IMR-90 (cell line): ENCODE data around the gene PPP1R12C. TPM values are rescaled to one million over a fixed set of nuclear protein-coding genes. Genes with fewer than 3 reads are reported as not detected.

Source experiments
- ATAC-seq: fragments of 200-7000 bp; cut with Tn5 transposase; 2 replicates; pipeline ENCODE4 v1.9.1; 2020; ENCODE audit warnings: low read depth, mild to moderate bottlenecking, moderate library complexity
- BruUV-seq: library from RNA; stranded (reverse); fragments of 400-500 nt; replicated peaks from 2 replicates; lab custom pipeline; 2021; lab: Mats Ljungman, UMichigan
- CTCF ChIA-PET: fragments of 300-600 bp; formaldehyde crosslinking; extraction: SDS; loops from one replicate; lab custom pipeline; 2021; ENCODE audit warnings: antibody characterized with exemption; lab: Yijun Ruan, JAX
- POLR2A ChIA-PET: fragments of 300-600 bp; sonication (Branson Sonifier 250); formaldehyde crosslinking; loops from one replicate; lab custom pipeline; 2022; ENCODE audit warnings: antibody characterized with exemption; ENCODE audit not compliant: unreplicated experiment; lab: Charles Lee
- DNase-seq: peaks from one replicate; pipeline ENCODE4 v3.0.0; 2013
- H2AFZ ChIP-seq: replicated peaks from 2 replicates; pipeline ENCODE3; 2013; ENCODE audit warnings: low read length, mild to moderate bottlenecking; ENCODE audit not compliant: poor library complexity
- H2AK5ac ChIP-seq: 2 replicates; pipeline ENCODE4 v1.6.1; 2013; ENCODE audit warnings: low read depth, low read length, inconsistent platforms
- H2AK9ac ChIP-seq: replicated peaks from 2 replicates; pipeline ENCODE3; 2013; ENCODE audit warnings: mild to moderate bottlenecking, low read depth, low read length, moderate library complexity; ENCODE audit not compliant: poor library complexity
- H2BK120ac ChIP-seq: 2 replicates; pipeline ENCODE4 v1.6.1; 2013; ENCODE audit warnings: low read depth, low read length, inconsistent platforms
- H2BK15ac ChIP-seq: 3 replicates; pipeline ENCODE4 v1.6.1; 2013; ENCODE audit warnings: low read depth, low read length, inconsistent platforms
- H2BK20ac ChIP-seq: 2 replicates; pipeline ENCODE4 v1.6.1; 2013; ENCODE audit warnings: low read depth, mild to moderate bottlenecking, inconsistent platforms, low read length, moderate library complexity
- H2BK5ac ChIP-seq: 2 replicates; pipeline ENCODE4 v1.6.1; 2013; ENCODE audit warnings: mild to moderate bottlenecking, low read depth, low read length, inconsistent platforms; ENCODE audit not compliant: poor library complexity, severe bottlenecking
- H3K14ac ChIP-seq: replicated peaks from 2 replicates; pipeline ENCODE4 v1.6.1; 2013; ENCODE audit warnings: low read depth, low read length, inconsistent platforms
- H3K18ac ChIP-seq: 2 replicates; pipeline ENCODE4 v1.6.1; 2013; ENCODE audit warnings: low read depth, low read length, control low read depth
- H3K23ac ChIP-seq: 2 replicates; pipeline ENCODE4 v1.6.1; 2013; ENCODE audit warnings: low read depth, low read length, inconsistent platforms
- H3K27ac ChIP-seq: 2 replicates; pipeline ENCODE4 v1.5.1; 2013; ENCODE audit warnings: mild to moderate bottlenecking, control low read depth, low read length; ENCODE audit not compliant: insufficient read depth
- H3K27me3 ChIP-seq: 2 replicates; pipeline ENCODE4 v1.6.1; 2013; ENCODE audit warnings: low read length; ENCODE audit not compliant: control insufficient read depth, insufficient read depth
- H3K36me3 ChIP-seq: 2 replicates; pipeline ENCODE4 v1.6.1; 2013; ENCODE audit warnings: low read length, mixed read lengths; ENCODE audit not compliant: control insufficient read depth, insufficient read depth
- H3K4ac ChIP-seq: 2 replicates; pipeline ENCODE4 v1.6.1; 2013; ENCODE audit warnings: low read depth, low read length, inconsistent platforms
- H3K4me1 ChIP-seq: 2 replicates; pipeline ENCODE4 v1.6.1; 2013; ENCODE audit warnings: low read length, mixed read lengths; ENCODE audit not compliant: control insufficient read depth, insufficient read depth
- H3K4me2 ChIP-seq: 2 replicates; pipeline ENCODE4 v1.6.1; 2013; ENCODE audit warnings: low read depth, mild to moderate bottlenecking, control low read depth, low read length, moderate library complexity
- H3K4me3 ChIP-seq: 2 replicates; pipeline ENCODE4 v1.5.1; 2013; ENCODE audit warnings: low read depth, mild to moderate bottlenecking, control low read depth, low read length, moderate library complexity; ENCODE audit not compliant: insufficient read depth
- H3K56ac ChIP-seq: 2 replicates; pipeline ENCODE4 v1.6.1; 2013; ENCODE audit warnings: low read length, inconsistent platforms; ENCODE audit not compliant: insufficient read depth; ENCODE audit errors: extremely low read depth
- H3K79me1 ChIP-seq, 2 experiments: 2 replicates each; pipeline ENCODE4 v1.6.1; 2013; ENCODE audit warnings: low read length in 2 of 2, inconsistent platforms in 1 of 2, low read depth in 1 of 2
- H3K9ac ChIP-seq: 2 replicates; pipeline ENCODE4 v1.6.1; 2013; ENCODE audit warnings: low read depth, low read length, control low read depth
- H3K9me1 ChIP-seq: 2 replicates; pipeline ENCODE4 v1.6.1; 2013; ENCODE audit warnings: low read length, inconsistent platforms; ENCODE audit not compliant: insufficient read depth
- H3K9me3 ChIP-seq: 2 replicates; pipeline ENCODE4 v1.6.1; 2013; ENCODE audit warnings: low read length; ENCODE audit not compliant: control insufficient read depth, insufficient read depth
- H4K20me1 ChIP-seq: 2 replicates; pipeline ENCODE4 v1.6.1; 2013; ENCODE audit warnings: low read length, inconsistent platforms; ENCODE audit not compliant: insufficient read depth
- H4K5ac ChIP-seq: 2 replicates; pipeline ENCODE4 v1.6.1; 2013; ENCODE audit warnings: mild to moderate bottlenecking, low read depth, low read length, control low read depth
- H4K8ac ChIP-seq, 2 experiments: 2 replicates each; pipeline ENCODE4 v1.6.1; 2013; ENCODE audit warnings: low read depth in 2 of 2, low read length in 2 of 2, control low read depth in 1 of 2, inconsistent platforms in 1 of 2
- H4K91ac ChIP-seq: 2 replicates; pipeline ENCODE4 v1.6.1; 2013; ENCODE audit warnings: low read depth, low read length, inconsistent platforms; ENCODE audit not compliant: insufficient read depth
- CEBPB ChIP-seq: IDR thresholded peaks from 2 replicates; pipeline ENCODE4 v1.6.1; 2012; ENCODE audit warnings: low read depth, low read length, improper control_type of control experiment
- FOS ChIP-seq: fragments of 150-350 bp; IDR thresholded peaks from 2 replicates; pipeline ENCODE4 v1.6.1; 2016; ENCODE audit warnings: low read depth, low read length
- MAFK ChIP-seq: IDR thresholded peaks from 2 replicates; pipeline ENCODE4 v1.6.1; 2012; ENCODE audit warnings: low read depth, low read length, improper control_type of control experiment
- MAZ ChIP-seq: IDR thresholded peaks from 2 replicates; pipeline ENCODE4 v1.6.1; 2012; ENCODE audit warnings: low read depth, mild to moderate bottlenecking, low read length, improper control_type of control experiment, moderate library complexity, borderline replicate concordance
- MXI1 ChIP-seq: IDR thresholded peaks from 2 replicates; pipeline ENCODE4 v1.6.1; 2012; ENCODE audit warnings: low read depth, mild to moderate bottlenecking, low read length, moderate library complexity, borderline replicate concordance
- NFE2L2 ChIP-seq: fragments of 150-350 bp; IDR thresholded peaks from 2 replicates; pipeline ENCODE4 v1.6.1; 2016; ENCODE audit warnings: low read depth, mild to moderate bottlenecking, low read length
- POLR2A ChIP-seq: IDR thresholded peaks from 2 replicates; pipeline ENCODE4 v1.6.1; 2012; ENCODE audit warnings: mild to moderate bottlenecking, low read depth, low read length
- RAD21 ChIP-seq: IDR thresholded peaks from 2 replicates; pipeline ENCODE4 v1.6.1; 2012; ENCODE audit warnings: low read length, improper control_type of control experiment
- RCOR1 ChIP-seq: IDR thresholded peaks from 2 replicates; pipeline ENCODE4 v1.6.1; 2012; ENCODE audit warnings: mild to moderate bottlenecking, low read length, improper control_type of control experiment; ENCODE audit not compliant: insufficient replicate concordance
- RFX5 ChIP-seq: IDR thresholded peaks from 2 replicates; pipeline ENCODE4 v1.8.0; 2012; ENCODE audit warnings: low read depth, mild to moderate bottlenecking, low read length, moderate library complexity
- WGBS, 2 experiments: methylation state at CpG; one replicate each; pipeline versions ENCODE4 v1.1.5 to v1.1.7; 2013; ENCODE audit warnings: missing lambda C conversion rate in 2 of 2; ENCODE audit not compliant: insufficient read length in 1 of 2; ENCODE audit errors: extremely low coverage in 2 of 2; 5-methylcytosine and 5-hydroxymethylcytosine counted together
- dilution Hi-C: fragments of 300-500 bp; cut with HindIII; formaldehyde crosslinking; loops from one replicate; pipeline ENCODE4 v1.14.3; 2018; ENCODE audit warnings: low sequenced_read_pairs; ENCODE audit not compliant: unreplicated experiment
- in situ Hi-C: fragments of 300-500 bp; cut with MboI; formaldehyde crosslinking; loops from 3 replicates; pipeline ENCODE4 v1.14.3; 2019; ENCODE audit warnings: low sequenced_read_pairs, inconsistent platforms, mixed read lengths
- intact Hi-C: fragments of 100-400 bp; cut with micrococcal nuclease; formaldehyde crosslinking; loops from 2 replicates; pipeline ENCODE4 v1.10.0; 2022
- polyA plus RNA-seq, 3 experiments: library from polyadenylated mRNA; depleted of rRNA; stranded (reverse); fragments of >200 nt; gene quantifications; 2 replicates each; pipeline ENCODE4 v1.2.3, GENCODE V29; 2012; ENCODE audit warnings: low replicate concordance in 1 of 3
- total RNA-seq: library from RNA; depleted of rRNA; stranded (reverse); fragments of >200 nt; gene quantifications from 2 replicates; pipeline ENCODE4 v1.2.3, GENCODE V29; 2012
- TF ChIP-seq, protein P1 (sequence below): fragments of 150-350 bp; IDR thresholded peaks from 2 replicates; pipeline ENCODE4 v1.6.1; 2016; ENCODE audit warnings: low read depth, mild to moderate bottlenecking, low read length, moderate library complexity, borderline replicate concordance
- TF ChIP-seq, protein P2 (sequence below): fragments of 150-350 bp; IDR thresholded peaks from 2 replicates; pipeline ENCODE4 v1.6.1; 2017; ENCODE audit warnings: mild to moderate bottlenecking, antibody characterized with exemption, low read length, low read depth
- TF ChIP-seq, protein P3 (sequence below): conservative IDR thresholded peaks from 2 replicates; pipeline ENCODE4 v1.5.1; 2012; ENCODE audit warnings: mild to moderate bottlenecking, low read depth, low read length, improper control_type of control experiment

The PPP1R12C gene
- total and polyA plus RNA-seq, 2 of the 4 experiments (the other 2 are of a cell fraction): 21.5 to 81.4 TPM

DNA sequence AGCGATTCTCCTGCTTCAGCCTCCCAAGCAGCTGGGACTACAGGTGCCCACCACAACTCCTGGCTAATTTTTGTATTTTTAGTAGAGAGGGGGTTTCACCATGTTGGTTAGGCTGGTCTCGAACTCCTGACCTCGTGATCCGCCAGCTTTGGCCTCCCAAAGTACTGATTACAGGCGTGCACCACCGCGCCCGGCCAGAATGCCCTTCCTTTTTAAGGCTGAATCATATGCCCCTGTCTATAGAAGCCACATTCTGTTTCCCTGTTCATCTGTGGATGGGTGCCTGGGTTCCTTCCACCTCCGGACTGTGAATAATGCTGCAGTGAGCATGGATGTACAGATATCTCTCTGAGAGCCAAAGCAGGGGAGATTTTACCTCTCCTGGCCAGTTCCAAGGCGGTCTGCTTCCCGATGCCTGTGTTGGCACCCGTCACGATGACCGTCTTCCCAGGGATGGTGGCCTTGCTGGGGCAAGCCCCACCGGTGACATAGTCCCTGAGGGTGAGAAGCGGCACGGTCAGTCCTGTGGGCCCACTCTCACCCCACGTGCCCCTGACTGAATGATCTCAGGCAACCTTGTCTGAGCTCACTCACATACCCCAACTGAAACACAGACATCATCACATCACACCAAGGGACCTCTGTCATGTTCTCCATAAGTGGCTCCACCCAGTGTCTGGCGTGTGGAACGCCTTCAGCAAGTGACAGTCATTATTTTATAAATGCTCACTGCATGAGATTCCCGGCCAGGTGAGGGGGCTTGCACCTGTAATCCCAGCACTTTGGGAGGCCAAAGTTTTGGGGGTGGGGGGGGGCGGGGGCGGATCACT, 58.4 kb downstream of the PPP1R12C start (continued):
- no peak for TF ChIP-seq NFE2L2

DNA sequence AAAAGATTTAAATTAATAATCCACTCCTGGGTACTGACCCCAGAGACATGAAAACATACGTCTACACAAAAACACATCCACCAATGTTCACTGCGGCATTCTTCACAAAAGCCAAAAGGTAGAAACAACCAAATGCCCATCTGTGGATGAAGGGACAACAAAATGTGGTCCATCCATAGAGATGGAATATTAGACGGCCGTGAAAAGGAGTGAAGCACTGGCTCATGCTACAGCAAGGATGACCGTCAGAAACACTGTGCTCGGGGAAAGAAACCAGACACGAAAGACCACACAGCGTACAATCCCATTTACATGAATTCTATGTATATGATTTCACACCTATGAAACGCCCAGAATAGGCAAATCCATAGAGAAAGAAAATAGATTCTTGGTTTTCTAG, 60.6 kb downstream of the PPP1R12C start:
- ATAC-seq (no peak), DNase-seq (no peak)
- CTCF ChIA-PET: no interaction called here
- H3K79me1 ChIP-seq: peaks cover 0 to 4% of the 10 kb centered on the region in 2 experiments; a peak in 2 of 4 replicates
- no peak overlapping the region for H3K27ac ChIP-seq
- no peak overlapping the region for H3K23ac ChIP-seq
- no peak overlapping the region for H3K56ac ChIP-seq
- H4K8ac ChIP-seq: no peak overlapping the region
- peaks cover 31% of the 10 kb centered on the region for H3K36me3 ChIP-seq
- no peaks in the 10 kb centered on the region for H3K4me1 ChIP-seq
- H3K9me3 ChIP-seq: no peaks in the 10 kb centered on the region
- dilution Hi-C loops (no loop called here), intact Hi-C loops (no loop called here), in situ Hi-C loops (no loop called here)
- H4K20me1 ChIP-seq: no peaks in the 10 kb centered on the region
- no peak overlapping the region for H2AFZ ChIP-seq
- H3K9me1 ChIP-seq: no peaks in the 10 kb centered on the region
- H3K27me3 ChIP-seq: no peaks in the 10 kb centered on the region
- no peak overlapping the region for H3K9ac ChIP-seq
- H2BK120ac ChIP-seq: no peak overlapping the region
- WGBS, 2 experiments: 100% methylated on average over 2 of the region's 9 CpGs; no CpG with 5 or more reads in 1 of the 2 experiments
- H4K91ac ChIP-seq: no peak overlapping the region
- H2AK5ac ChIP-seq: no peak overlapping the region
- no peak overlapping the region for H2AK9ac ChIP-seq
- H3K14ac ChIP-seq: no peak overlapping the region
- no peak overlapping the region for H3K4me2 ChIP-seq
- no peak overlapping the region for H3K4me3 ChIP-seq
- no peak overlapping the region for H3K18ac ChIP-seq
- H2BK20ac ChIP-seq: no peak overlapping the region
- POLR2A ChIA-PET: no interaction called here
- no peak overlapping the region for H3K4ac ChIP-seq
- no TSS peak for BruUV-seq
- H4K5ac ChIP-seq: no peak overlapping the region
- H2BK5ac ChIP-seq: no peak overlapping the region
- no peak overlapping the region for H2BK15ac ChIP-seq
- no peak for TF ChIP-seq RFX5
- no peak for TF ChIP-seq NFE2L2
- TF ChIP-seq RCOR1: no peak
- TF ChIP-seq MAZ: no peak
- TF ChIP-seq, protein P1, sequence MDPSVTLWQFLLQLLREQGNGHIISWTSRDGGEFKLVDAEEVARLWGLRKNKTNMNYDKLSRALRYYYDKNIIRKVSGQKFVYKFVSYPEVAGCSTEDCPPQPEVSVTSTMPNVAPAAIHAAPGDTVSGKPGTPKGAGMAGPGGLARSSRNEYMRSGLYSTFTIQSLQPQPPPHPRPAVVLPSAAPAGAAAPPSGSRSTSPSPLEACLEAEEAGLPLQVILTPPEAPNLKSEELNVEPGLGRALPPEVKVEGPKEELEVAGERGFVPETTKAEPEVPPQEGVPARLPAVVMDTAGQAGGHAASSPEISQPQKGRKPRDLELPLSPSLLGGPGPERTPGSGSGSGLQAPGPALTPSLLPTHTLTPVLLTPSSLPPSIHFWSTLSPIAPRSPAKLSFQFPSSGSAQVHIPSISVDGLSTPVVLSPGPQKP: no peak
- TF ChIP-seq, protein P2, sequence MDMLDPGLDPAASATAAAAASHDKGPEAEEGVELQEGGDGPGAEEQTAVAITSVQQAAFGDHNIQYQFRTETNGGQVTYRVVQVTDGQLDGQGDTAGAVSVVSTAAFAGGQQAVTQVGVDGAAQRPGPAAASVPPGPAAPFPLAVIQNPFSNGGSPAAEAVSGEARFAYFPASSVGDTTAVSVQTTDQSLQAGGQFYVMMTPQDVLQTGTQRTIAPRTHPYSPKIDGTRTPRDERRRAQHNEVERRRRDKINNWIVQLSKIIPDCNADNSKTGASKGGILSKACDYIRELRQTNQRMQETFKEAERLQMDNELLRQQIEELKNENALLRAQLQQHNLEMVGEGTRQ: no peak
- no peak for TF ChIP-seq POLR2A
- no peak for TF ChIP-seq MAFK
- TF ChIP-seq, protein P3, sequence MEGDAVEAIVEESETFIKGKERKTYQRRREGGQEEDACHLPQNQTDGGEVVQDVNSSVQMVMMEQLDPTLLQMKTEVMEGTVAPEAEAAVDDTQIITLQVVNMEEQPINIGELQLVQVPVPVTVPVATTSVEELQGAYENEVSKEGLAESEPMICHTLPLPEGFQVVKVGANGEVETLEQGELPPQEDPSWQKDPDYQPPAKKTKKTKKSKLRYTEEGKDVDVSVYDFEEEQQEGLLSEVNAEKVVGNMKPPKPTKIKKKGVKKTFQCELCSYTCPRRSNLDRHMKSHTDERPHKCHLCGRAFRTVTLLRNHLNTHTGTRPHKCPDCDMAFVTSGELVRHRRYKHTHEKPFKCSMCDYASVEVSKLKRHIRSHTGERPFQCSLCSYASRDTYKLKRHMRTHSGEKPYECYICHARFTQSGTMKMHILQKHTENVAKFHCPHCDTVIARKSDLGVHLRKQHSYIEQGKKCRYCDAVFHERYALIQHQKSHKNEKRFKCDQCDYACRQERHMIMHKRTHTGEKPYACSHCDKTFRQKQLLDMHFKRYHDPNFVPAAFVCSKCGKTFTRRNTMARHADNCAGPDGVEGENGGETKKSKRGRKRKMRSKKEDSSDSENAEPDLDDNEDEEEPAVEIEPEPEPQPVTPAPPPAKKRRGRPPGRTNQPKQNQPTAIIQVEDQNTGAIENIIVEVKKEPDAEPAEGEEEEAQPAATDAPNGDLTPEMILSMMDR: no peak
- TF ChIP-seq RAD21: no peak
- no peak for TF ChIP-seq CEBPB
- TF ChIP-seq FOS: no peak
- TF ChIP-seq MXI1: no peak
